Spleen (tissue), 11 donors: Measurements from ENCODE around the gene PLEKHA4. TPM values are rescaled to one million over a fixed set of nuclear protein-coding genes. Genes with fewer than 3 reads are reported as not detected.
"Not testable (repeated sequence)": the region's sequence is repeated elsewhere in the genome, so short reads cannot be mapped to it uniquely, and the experiment has no call there.

ENCODE experiments used
- DNase-seq: peaks from one replicate; pipeline ENCODE4 v3.0.0-alpha.2; 2020
- H3K27ac ChIP-seq, 8 donors: fragments of 200-600 bp; sonication (generic) in 7 of 8; 1 replicate in 4 of 8; 2 replicates in 4 of 8; pipeline versions ENCODE4 v1.5.0 to v1.8.0; 2016 to 2021; ENCODE audit warnings: inconsistent platforms in 4 of 8, mild to moderate bottlenecking in 4 of 8, moderate library complexity in 1 of 8
- H3K27me3 ChIP-seq, 7 donors: fragments of 200-600 bp; sonication (generic) in 6 of 7; replicated peaks in 1 of 7; 1 replicate in 4 of 7; 2 replicates in 3 of 7; pipeline versions ENCODE4 v1.5.0 to v1.8.0; 2016 to 2021; ENCODE audit warnings: inconsistent platforms in 3 of 7, mild to moderate bottlenecking in 1 of 7
- H3K36me3 ChIP-seq, 6 donors: fragments of 200-600 bp; sonication (generic) in 5 of 6; 1 replicate in 4 of 6; 2 replicates in 2 of 6; pipeline versions ENCODE4 v1.5.0 to v1.8.0; 2016 to 2021; ENCODE audit warnings: inconsistent platforms in 2 of 6
- H3K4me1 ChIP-seq, 6 donors: fragments of 200-600 bp; sonication (generic) in 5 of 6; 1 replicate in 3 of 6; 2 replicates in 3 of 6; pipeline versions ENCODE4 v1.5.0 to v1.8.0; 2016 to 2021; ENCODE audit warnings: inconsistent platforms in 3 of 6
- H3K4me3 ChIP-seq, 8 donors: fragments of 200-600 bp; sonication (generic) in 7 of 8; 1 replicate in 4 of 8; 2 replicates in 4 of 8; pipeline versions ENCODE4 v1.5.0 to v1.8.0; 2016 to 2021; ENCODE audit warnings: inconsistent platforms in 4 of 8, mild to moderate bottlenecking in 4 of 8, moderate library complexity in 2 of 8
- H3K9me3 ChIP-seq, 8 donors: fragments of 200-600 bp; sonication (generic) in 7 of 8; 1 replicate in 4 of 8; 2 replicates in 4 of 8; pipeline versions ENCODE4 v1.5.0 to v1.8.0; 2016 to 2021; ENCODE audit warnings: inconsistent platforms in 4 of 8
- CTCF ChIP-seq, 11 experiments: fragments of 200-600 bp in 7 of 11; fragments of 450-650 bp in 4 of 11; sonication (generic) in 4 of 11; IDR thresholded peaks in 8 of 11; conservative IDR thresholded peaks in 3 of 11; 1 replicate in 7 of 11; 2 replicates in 4 of 11; pipeline versions ENCODE4 v1.4.0 to v1.8.0; 2016 to 2021; ENCODE audit warnings: antibody characterized with exemption in 11 of 11, inconsistent platforms in 4 of 11, mild to moderate bottlenecking in 1 of 11
- POLR2A ChIP-seq, 3 donors: fragments of 450-650 bp; IDR thresholded peaks; one replicate each; pipeline ENCODE4 v1.5.1; 2017; ENCODE audit warnings: antibody characterized with exemption in 3 of 3, mild to moderate bottlenecking in 1 of 3
- POLR2AphosphoS5 ChIP-seq, 3 donors: sonication (generic); formaldehyde crosslinking; IDR thresholded peaks; one replicate each; pipeline ENCODE4 v1.5.1; 2017; ENCODE audit warnings: antibody characterized with exemption in 3 of 3
- WGBS, 5 donors: extraction: QIAGEN DNeasy Blood & Tissue Kit in 3 of 5; methylation state at CpG; one replicate each; pipeline versions ENCODE4 v1.1.5 to v1.1.7; 2013 to 2018; 5-methylcytosine and 5-hydroxymethylcytosine counted together
- intact Hi-C: fragments of 100-400 bp; cut with DNase I; formaldehyde crosslinking; loops from one replicate; pipeline ENCODE4 v1.15.0; 2023; ENCODE audit warnings: low total_unique reads
- polyA plus RNA-seq, 3 donors: library from polyadenylated mRNA; stranded (reverse); fragments of 200-250 nt; gene quantifications; one replicate each; pipeline ENCODE4 v1.2.1, GENCODE V29; 2013
- total RNA-seq, 7 donors: library from RNA; depleted of rRNA in 3 of 7; stranded (reverse); fragments of >200 nt in 3 of 7; fragmentation: NEBNext Ultra II Directional in 4 of 7; extraction: Animal tissue kit (Norgen Biotek cat#: 25700) in 4 of 7; gene quantifications; one replicate each; pipeline versions ENCODE4 v1.1.0 to v1.2.1, GENCODE V29; 2016 to 2021
- donor health status: healthy with polysubstance abuse.
- donor health status: DM: no; HTN: no; CAD: no; lungs with moderate emphysema.
- donor health status: DM: no; HTN: no; CAD: no.
- donor health status: Bipolar disorder and iron deficiency.
- donor health status: healthy.
- donor health status: DM: no; HTN: no; CAD: no.
- donor health status: DM: yes; HTN: yes; CAD: no.

PLEKHA4 gene
- total and polyA plus RNA-seq, 10 donors, result 8.6 to 24.2 (median 14.9) TPM

- Histone ChIP-seq H3K9me3 (no peaks in the 10 kb centered on the region), H3K36me3 (no peaks in the 10 kb centered on the region), H3K4me1 (peaks cover 0 to 37% (median 31%) of the 10 kb centered on the region in 6 donors), H3K27ac (peak overlapping the region; percentile 0 to 83 (median 72)), H3K4me3 (peak overlapping the region; percentile 9 to 61 (median 25)), H3K27me3 (peaks cover 0 to 34% (median 0%) of the 10 kb centered on the region in 7 donors)
- peak; percentile 88 for DNase-seq
- intact Hi-C loops, result no loop called here
- TF ChIP-seq CTCF (IDR thresholded peaks at IDR 0.05 in 8 of 11, conservative IDR thresholded peaks at IDR 0.05 in 3 of 11) (no peak), POLR2AphosphoS5 (IDR thresholded peaks at IDR 0.05) (peak in 2 of 3 donors; percentile 55 to 62)
- 18 to 32% (median 18%) methylated on average over 18 to 25 of the region's 25 CpGs for WGBS, 5 donors
Observed at GRCh38 chr19:48896191-48896720, 27.8 kb upstream of the PLEKHA4 start.

- peak overlapping the region in 7 of 8 donors; percentile 58 to 83 (median 75) for H3K27ac ChIP-seq
- peaks cover 0 to 34% (median 0%) of the 10 kb centered on the region in 7 donors for H3K27me3 ChIP-seq
- WGBS, 5 donors, result 42 to 61% (median 50%) methylated on average over 21 of the region's 21 CpGs
- H3K4me3 ChIP-seq, result peak overlapping the region in 3 of 8 donors; percentile 19 to 61 (median 41)
- TF ChIP-seq CTCF (IDR thresholded peaks at IDR 0.05 in 8 of 11, conservative IDR thresholded peaks at IDR 0.05 in 3 of 11) (no peak), POLR2AphosphoS5 (IDR thresholded peaks at IDR 0.05) (peak; percentile 35 to 57 (median 47)), POLR2A (IDR thresholded peaks at IDR 0.05) (no peak)
- no peak for DNase-seq
- no peaks in the 10 kb centered on the region for H3K36me3 ChIP-seq
- peaks cover 0 to 28% (median 23%) of the 10 kb centered on the region in 6 donors for H3K4me1 ChIP-seq
- H3K9me3 ChIP-seq, result no peaks in the 10 kb centered on the region
- intact Hi-C loops, result no loop called here
Observed at GRCh38 chr19:48895226-48895625, 26.8 kb upstream of the PLEKHA4 start.

- Histone ChIP-seq H3K4me1 (peaks cover 0 to 11% (median 7%) of the 10 kb centered on the region in 6 donors), H3K9me3 (no peaks in the 10 kb centered on the region), H3K27me3 (peaks cover 0 to 23% (median 0%) of the 10 kb centered on the region in 7 donors), H3K36me3 (no peaks in the 10 kb centered on the region), H3K4me3 (no peak overlapping the region), H3K27ac (no peak overlapping the region)
- WGBS, 5 donors, result 77 to 91% (median 87%) methylated on average over 4 of the region's 4 CpGs
- DNase-seq, result no peak
- no peak for TF ChIP-seq POLR2A (IDR thresholded peaks at IDR 0.05)
- no peak for TF ChIP-seq POLR2AphosphoS5 (IDR thresholded peaks at IDR 0.05)
- no peak for TF ChIP-seq CTCF (IDR thresholded peaks at IDR 0.05 in 8 of 11, conservative IDR thresholded peaks at IDR 0.05 in 3 of 11)
- intact Hi-C loops, result no loop called here
Observed at GRCh38 chr19:48890551-48890950, 22.1 kb upstream of the PLEKHA4 start.

- WGBS, 5 donors, result 77 to 93% (median 88%) methylated on average over 1 to 3 of the region's 3 CpGs
- H3K4me1 ChIP-seq, H3K9me3 ChIP-seq, H3K4me3 ChIP-seq, intact Hi-C loops, DNase-seq, H3K27ac ChIP-seq, H3K36me3 ChIP-seq: not testable (repeated sequence)
- H3K27me3 ChIP-seq, result peaks cover 0 to 13% (median 0%) of the 10 kb centered on the region in 7 donors
Observed at GRCh38 chr19:48889496-48889895, 21.1 kb upstream of the PLEKHA4 start.
